Activated T-cell treated with anti-CD3 and anti-CD28 coated beads for 1 hour (primary cell): Measurements from ENCODE around the gene HHLA2.

Experiments
- DNase-seq: peaks from one replicate; pipeline ENCODE4 v3.0.0-alpha.2; 2020; ENCODE audit warnings: low read depth

The HHLA2 gene

DNA sequence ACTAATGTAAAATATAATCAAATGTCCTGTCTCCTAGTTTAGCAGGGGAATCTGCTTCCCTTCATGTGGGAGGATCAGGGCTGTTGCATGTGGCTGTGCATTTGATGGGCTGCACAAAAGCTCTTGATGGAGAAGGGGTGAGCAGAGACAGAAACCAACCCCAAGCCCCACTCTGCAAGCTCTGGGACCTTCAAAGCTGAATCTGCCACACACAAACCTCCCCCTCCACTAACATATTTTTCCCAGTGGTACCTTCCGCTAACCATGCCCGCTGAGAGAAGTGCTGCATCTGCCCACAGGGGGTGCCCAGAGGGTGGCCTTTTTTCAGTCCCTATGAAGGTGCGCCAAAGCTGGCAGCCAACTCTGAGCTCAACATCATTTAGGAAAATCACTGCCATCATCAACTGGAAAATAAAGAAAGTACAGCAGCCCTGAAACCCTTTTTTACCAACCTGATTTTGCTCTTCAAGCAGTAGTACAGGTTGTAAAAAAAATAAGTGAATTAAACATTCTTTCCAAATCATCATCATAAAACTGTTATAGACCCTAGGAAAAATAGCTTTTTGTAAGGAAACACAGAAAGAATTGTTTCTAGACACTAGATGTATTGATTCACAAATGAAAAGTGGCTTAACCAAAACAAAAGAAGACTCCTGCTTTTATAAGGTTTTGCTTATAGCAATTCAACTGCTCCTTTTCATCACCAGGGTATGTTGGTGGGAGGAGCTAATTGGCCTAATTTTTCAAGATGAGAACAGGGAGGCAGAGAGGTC lies 97.0 kb downstream of the HHLA2 start:
- no peak for DNase-seq

DNA sequence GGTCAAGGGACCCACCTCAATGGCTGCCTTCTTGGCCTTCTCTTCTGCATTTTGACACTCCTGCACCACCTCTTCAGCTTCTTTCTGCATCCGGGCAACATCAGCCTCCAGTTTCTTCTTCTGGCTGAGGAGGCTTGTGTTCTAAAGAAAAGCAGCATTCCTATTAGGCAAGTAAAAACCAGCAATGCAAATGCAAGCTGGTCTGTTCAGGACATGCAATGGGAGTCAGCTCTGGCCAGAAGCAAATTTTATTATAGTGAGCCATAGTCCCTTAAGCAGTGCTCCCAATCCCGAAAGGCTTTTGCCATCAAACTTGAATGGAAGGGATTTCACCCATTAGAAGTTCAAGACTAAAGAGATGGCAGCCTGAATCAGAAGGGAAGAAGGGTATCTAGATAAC lies 97.7 kb downstream of the HHLA2 start:
- DNase-seq = no peak

DNA sequence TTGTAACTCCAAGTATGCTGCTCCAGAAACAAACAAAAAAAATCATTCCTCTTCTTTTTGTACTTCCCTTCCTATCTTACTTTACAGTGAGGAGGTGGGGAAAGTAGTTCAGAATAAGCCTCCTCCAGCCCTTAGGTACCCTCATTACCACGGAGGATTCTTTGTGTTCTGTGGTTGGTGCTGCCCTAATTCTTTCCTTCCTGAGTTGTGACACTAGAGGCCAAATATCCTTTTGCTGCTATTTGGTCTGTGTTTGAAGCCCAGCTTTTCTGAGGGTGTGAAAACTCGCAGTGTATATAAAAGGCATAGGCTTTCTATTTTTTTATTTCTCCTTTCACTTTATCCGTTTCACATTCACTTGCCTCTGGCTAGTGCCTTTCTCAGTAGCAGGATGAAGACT lies 98.2 kb downstream of the HHLA2 start:
- DNase-seq = no peak

DNA sequence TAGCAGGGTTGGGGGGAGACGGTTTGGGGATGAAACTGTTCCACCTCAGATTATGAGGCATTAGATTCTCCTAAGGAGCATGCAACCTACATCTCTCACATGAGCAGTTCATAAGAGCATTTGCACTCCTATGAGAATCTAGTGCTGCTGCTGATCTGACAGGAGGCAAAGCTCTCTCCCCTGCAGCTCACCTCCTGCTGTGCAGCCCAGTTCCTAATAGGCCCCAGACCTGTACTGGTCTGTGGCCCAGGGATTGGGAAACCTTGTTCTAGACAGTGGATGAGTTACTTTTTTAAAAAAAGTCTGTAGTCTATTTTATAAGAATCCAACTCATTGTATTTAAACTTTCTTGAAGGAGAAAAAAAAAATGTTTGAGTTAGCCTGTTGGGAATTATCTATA lies 100.0 kb downstream of the HHLA2 start:
- no peak for DNase-seq

DNA sequence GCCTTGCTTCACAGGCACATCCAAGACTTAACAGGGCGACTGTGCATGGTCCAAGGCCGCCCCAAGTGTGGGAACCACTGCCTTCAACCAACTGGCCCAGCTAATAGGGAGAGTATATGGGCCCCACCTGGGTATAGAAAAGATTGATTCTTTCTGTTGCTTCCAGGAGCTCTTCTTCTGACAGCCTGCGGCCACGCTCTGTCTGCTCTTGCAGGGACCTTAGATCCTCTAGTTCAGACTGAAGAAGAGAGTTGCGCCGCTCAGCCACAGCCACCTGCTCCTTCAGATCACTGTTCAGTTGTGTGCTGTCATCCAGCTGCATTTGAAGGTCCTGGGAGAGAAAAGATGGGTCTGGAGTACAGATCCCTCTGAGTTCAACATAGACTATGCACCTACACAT lies 102.2 kb downstream of the HHLA2 start:
- no peak for DNase-seq

DNA sequence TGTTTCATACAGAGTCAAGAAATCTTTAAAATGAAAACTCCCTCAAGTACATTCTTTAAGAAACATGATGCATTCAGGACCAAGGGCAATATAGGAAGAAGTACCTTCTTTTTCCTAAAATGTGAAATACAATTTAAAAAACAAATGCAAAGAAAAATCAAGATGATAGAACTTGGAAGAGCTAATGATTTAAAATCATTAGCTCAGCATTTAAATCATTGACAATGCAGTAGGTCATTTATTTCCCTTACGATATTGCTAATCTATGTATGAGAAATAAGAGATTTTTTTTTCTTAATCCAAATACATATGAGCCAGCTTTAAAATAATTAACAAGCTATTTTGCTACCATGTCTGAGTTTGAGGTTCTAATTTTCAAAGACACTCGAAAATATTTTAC lies 105.5 kb downstream of the HHLA2 start:
- DNase-seq = no peak

DNA sequence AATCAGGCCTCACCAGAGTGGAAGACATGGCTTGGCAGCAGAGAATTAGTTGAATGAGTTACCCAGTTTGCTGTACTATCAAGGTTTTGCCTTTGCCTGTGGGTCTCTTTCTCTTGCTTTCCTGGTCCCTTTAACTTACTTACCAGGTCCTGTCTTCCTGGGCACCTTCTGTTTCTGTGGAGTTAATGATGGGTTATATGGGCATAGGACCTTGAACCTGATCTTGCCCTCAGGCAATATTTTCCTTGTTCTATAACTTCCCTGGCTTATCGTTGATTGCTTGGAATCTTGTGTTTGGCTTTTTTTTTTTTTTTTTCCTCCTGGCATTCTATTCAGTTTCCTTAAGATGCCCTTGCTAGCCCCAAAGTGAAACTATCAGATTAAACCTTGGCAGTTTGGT lies 106.8 kb downstream of the HHLA2 start:
- no peak for DNase-seq

DNA sequence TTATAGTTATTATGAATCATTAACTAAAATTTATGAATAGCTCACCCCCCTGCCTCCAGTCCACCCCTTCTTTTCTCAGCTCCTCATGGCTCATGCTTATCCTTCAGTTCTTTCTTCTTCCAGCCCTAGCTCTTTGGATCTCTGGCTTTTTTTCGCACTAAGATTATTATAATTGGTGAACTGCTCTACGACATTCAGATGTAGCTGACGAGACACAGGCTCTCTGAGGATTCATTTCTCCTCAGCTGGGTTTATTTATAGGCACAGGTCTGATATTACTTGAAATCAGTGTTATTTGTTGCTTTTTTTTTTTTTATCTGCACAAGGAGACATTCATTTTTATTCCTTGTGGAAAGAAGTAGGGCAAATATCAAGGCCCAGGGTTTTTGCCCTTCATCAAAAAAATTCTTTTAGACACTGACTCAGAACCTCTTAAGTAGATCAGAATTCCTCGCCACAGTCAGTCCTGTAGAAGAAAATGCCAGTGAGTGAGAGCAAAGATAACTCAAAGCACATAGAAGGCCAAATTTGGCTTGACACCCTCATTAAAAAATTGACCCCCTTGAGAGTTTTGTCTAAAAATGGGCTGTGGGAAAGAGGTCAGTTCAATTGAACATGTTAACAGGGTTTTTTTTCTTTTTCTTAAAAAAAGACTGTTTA lies 107.5 kb downstream of the HHLA2 start:
- no peak for DNase-seq

DNA sequence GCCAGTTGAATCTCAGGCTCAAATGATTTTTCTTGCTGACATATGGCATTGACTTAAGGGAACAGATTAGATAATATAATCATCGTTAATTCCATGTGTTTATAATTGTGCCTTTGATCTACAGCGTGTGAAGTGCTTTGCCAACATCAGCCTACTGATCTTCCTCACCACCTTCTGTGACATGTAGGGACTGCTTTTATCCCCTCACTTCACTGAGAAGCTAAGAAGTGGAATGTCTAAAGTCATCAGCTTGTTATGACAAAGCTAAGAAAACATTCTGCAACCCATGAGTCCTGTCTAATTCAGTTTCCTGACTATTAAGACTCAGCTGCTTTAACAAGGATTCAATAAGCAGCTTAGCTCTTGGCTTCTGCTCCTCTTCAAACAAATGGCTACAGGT lies 108.0 kb downstream of the HHLA2 start:
- DNase-seq = no peak

DNA sequence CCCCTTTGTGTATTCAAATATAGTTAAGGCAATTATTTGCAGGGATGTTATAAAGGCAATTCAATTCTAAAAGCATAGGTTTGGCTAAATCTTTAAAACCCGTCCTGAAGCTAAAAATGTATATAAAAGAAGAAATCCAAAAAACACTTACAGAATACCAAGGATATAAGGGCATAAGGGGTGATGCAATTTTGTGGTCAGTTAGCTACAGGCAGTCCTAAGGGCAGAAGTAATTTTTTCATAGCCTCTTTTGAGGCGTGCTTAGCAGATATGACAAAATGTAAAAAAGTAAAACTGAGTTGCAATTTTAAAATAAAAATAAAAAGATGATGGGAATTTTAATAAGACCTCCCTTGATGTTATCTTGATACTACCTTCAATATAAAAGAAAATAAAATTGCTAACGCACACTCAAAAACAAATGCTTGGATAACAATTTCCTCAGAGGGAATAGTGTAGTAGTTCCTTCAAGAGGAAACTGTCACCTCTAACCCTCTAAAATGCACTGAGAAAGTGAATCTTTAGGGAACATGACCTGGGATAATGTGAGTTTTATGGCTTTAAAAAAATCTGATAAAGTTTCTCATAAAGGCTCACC lies 109.8 kb downstream of the HHLA2 start:
- DNase-seq = no peak

DNA sequence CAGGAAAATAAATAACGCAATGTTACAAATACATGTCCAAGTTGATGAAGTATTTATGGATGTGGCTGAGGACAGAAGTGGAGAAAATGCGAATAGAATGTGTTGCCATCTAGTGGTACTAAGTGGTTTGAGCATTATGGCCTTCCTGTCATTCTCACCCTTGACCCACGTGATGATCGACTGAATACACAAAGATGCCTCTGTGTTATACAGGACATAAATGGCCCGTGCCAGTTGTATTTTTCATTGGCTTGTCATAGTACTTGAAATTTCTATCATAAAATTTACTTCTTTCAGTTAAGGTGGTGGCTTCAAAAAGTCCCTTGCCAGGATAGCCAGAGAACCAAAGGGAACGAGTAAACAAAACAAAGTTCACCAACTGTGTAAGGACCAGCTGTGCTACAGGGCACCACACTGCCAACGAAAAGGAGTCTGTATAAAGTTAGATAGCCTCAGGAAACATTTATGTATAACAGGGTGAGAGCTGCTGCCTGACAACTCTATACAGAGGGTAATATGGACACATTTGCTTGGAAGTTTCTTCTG lies 110.4 kb downstream of the HHLA2 start:
- DNase-seq = no peak

DNA sequence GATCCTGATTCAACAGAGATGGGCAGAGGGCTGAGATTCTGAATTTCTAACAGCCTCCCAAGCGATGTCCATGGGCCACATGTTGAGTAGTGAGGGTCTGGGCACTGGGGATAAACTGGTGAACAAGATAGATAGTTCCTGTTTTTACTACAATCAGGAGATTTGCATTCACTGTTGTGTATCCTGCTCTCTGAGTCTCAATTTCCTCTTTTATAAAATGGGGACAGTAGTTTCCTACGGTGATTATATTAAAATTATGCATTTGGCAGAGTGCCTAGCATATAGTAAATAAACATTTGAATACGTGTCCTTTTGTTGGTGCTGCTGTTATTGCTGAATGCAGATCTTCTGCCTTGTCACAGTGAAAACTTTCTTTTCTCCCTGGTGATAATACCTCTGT lies 111.5 kb downstream of the HHLA2 start:
- DNase-seq = no peak

DNA sequence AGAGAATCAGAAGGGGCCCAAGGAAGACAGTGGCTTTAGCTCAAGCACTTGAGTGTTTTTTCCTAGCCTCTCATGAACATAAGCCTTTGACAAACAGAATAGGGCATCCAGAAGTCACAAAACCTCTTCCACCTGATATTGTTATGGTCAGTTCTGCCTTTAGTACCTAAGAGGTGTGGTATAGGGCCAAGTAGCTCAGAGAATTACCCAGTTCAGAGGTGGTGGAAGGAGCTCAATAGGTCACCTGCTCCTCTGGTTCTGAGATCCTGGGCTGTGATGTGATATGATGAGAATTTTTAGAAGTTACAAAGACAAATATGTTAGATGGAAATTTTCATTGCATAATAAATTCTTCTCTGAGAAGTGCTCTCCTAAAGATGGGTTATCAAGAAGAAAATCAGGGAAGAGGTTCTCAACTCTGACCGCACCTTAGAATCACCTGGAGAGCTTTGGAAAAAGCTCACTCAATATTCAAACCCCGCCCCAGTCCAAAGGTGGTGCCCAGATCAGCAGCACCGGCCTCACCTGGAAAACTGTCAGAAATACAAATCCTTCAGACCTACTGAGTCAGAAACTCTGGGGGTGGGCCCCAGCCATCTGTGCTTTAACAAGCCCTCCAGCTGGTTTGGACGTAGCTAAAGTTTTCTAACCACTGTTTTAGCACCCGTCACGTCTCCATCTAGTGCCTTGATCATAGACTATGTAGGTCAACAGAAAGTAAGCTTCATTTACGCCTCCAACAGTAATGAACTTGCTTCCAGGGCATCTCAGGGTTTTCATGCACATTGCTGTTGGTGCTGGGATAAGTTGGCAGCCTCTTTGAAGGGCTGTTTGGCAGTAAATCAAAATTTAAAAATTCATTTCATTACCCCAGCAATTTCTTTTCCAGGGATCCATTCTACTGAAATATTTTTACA lies 112.8 kb downstream of the HHLA2 start:
- DNase-seq = no peak

DNA sequence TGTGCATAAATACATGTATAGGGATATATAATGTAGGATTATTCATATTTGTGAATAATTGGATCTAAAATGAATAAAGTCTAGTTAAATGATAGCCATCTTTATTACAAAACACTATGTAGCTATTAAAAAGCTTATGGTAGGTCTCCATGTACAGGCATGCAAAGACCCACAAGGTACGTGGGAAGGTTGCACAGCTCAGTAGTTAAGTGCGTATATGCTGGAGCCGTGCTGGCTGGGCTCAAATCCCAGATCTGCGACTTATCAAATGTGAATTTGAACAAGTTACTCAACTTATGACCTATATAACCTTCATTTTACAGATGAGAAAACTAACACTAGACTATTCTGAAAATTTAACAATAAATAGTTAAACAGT lies 113.4 kb downstream of the HHLA2 start:
- no peak for DNase-seq

DNA sequence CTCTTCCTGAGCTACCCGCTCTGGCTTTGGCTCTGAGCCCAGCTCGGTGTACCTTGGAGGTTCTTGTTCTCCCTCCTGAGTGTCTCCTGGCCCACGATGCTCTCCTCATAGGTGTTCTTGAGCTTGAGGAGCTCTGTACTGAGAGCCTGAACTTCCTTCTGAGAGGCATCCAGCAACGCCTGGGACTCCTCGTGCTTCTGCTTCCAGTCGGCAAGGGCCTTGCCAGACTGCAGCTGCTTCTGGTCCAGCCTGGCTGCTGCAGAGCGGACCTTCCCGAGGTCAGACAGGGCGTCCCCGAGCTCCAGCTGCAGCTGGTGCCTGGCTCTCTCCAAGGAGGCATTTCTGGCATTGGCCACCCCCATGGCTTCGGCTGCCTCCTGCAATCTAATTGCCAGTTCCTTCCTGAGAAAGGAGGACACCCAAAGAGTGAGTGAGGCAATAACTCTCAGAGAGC lies 114.2 kb downstream of the HHLA2 start:
- DNase-seq = no peak

DNA sequence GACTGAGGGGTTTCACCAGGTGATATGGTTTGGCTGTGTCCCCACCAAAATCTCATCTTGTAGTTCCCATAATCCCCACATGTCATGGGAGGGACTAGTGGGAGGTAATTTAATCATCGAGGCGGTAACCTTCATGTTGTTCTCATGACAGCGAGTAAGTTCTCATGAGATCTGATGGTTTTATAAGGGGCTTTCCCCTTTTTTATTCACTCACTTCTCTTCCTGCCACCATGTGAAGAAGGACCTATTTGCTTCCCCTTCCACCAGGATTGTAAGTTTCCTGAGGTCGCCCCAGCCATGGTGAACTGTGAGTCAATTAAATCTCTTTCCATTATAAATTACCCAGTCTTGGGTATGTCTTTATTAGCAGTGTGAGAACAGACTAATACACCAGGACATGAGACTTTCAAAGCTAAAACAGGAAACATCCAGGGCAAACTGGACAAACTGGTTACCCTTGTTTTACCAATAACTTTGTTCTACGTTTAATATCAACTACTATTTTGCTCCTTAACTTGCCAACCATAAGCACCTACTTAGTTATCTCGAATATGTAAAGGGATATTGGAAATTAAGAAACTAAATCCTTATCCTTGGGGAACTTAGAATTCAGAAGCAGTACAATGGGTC lies 115.9 kb downstream of the HHLA2 start:
- DNase-seq = no peak

DNA sequence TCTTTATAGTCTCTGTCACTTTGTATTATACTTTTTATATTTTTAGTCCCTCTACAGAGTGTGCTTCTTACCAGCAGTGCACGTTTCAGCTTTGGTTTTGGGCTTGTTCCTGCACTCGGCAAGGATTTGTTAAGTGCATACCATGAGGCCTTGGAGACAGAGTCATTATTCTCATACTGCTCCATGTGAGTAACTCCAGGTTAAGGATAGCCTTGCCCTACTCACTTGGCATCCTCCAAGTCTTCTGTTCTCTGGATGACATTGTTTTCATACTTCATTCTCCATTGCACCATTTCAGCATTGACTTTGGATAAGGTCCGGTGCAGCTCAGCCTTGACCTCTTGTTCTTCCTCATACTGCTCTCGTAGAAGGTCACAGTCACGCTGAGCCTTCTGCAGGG lies 117.7 kb downstream of the HHLA2 start:
- no peak for DNase-seq

DNA sequence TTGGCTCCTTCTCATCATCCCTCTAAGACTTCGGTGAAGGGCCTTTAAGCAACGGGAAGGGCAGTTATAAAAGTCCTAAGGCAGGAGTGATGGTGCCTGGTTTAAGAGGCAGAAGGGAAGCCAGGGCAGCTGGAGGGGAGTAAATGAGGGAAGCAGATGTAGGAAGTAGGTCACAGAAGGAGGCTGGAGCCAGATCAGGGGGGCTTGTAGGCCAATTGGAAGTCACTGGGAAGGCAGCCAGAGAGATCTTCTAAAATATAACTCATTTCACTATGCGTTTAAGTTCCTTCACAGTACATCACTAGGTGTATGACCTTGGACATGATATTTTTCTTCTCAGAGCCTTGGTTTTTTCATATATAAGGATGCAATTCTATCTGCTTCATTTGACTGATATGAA lies 119.3 kb downstream of the HHLA2 start:
- DNase-seq = no peak

DNA sequence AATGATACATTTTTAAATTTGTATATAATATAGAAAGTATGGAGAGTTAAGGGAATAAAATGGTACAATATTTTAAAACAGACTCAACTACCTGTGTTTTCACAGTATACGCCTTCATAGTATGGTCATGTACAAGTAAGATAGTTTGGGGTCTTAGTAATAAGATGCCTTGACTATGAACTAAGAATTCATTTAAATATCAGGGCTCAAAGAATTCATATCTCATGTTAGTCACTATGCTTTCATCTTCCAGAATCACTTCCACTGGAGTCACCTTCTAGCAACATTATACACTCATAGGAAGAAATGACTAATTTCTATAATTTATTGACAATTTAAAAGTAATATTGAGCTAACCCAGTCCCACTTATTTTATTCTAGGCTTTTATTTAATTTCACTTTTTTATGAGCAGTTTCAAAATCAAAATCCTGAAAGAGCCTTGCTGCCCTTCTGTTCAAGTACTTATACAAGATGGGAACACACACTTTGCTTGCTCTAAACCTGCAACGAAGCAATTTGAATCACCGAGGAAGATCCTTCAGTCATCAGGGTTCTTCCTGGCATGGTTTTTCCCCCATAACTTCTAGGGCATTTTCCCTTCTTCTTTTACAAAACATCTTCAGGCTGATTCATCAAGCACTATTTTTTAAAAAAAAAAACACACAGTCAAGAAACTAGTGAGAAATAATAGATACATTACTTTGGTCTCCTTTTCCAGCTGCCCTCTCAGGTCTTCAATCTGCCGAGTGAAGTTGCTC lies 119.9 kb downstream of the HHLA2 start:
- no peak for DNase-seq

DNA sequence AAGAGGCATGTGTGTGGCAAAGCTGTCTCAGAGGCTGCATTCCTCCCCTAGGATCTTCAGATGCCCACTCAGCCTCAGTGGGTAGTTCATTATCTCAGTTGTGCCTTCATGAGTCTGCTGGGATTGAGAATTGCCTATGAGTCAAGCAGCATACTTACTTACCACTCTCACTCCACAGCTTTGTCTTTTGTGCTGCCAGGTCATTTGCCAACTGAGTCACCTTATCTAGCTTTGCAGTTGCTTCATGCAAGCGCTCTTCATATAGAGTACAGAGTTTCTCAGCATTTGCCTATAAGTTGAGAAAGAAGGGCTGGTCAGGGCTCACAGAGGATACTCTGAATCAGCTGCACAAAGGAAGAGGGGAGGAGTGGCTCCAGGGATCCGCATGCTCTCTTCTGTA lies 124.6 kb downstream of the HHLA2 start:
- DNase-seq = no peak
